ENCODE measurements around the gene ZNF827.

GRCh38 chr4:145822581-145822980 is 116.0 kb downstream of the ZNF827 start:
- TF ChIP-seq EGR1 (IDR thresholded peaks at IDR 0.05; ENCODE audit: low read depth), result no peak
- no peak for TF ChIP-seq EZH2 (IDR thresholded peaks at IDR 0.05)
- no peak for TF ChIP-seq CTCF (IDR thresholded peaks at IDR 0.05 in 2 of 3, conservative IDR thresholded peaks at IDR 0.05 in 1 of 3; ENCODE audit: borderline replicate concordance in 1 of 3, insufficient read depth in 1 of 3, low read depth in 2 of 3, low read length in 2 of 3)
- TF ChIP-seq POLR2AphosphoS5 (IDR thresholded peaks at IDR 0.05; ENCODE audit: low read depth, low read length), result no peak
- no peak for TF ChIP-seq POLR2A (IDR thresholded peaks at IDR 0.05; ENCODE audit: borderline replicate concordance, extremely low read depth, insufficient read depth, insufficient read length)
- no peak for TF ChIP-seq RAD21 (IDR thresholded peaks at IDR 0.05; ENCODE audit: low read depth)
- TF ChIP-seq MAX (IDR thresholded peaks at IDR 0.05), result no peak
- no peak for TF ChIP-seq ZBTB33 (IDR thresholded peaks at IDR 0.05; ENCODE audit: extremely low read depth, insufficient replicate concordance, low read length)
- TF ChIP-seq ZNF274 (IDR thresholded peaks at IDR 0.05; ENCODE audit: low read depth, low read length), result no peak

All from HCT116 (cell line).